Measurements from ENCODE around the gene CISH.

- no peak for TF ChIP-seq POLR2A (IDR thresholded peaks at IDR 0.05)
- TF ChIP-seq, protein P1, sequence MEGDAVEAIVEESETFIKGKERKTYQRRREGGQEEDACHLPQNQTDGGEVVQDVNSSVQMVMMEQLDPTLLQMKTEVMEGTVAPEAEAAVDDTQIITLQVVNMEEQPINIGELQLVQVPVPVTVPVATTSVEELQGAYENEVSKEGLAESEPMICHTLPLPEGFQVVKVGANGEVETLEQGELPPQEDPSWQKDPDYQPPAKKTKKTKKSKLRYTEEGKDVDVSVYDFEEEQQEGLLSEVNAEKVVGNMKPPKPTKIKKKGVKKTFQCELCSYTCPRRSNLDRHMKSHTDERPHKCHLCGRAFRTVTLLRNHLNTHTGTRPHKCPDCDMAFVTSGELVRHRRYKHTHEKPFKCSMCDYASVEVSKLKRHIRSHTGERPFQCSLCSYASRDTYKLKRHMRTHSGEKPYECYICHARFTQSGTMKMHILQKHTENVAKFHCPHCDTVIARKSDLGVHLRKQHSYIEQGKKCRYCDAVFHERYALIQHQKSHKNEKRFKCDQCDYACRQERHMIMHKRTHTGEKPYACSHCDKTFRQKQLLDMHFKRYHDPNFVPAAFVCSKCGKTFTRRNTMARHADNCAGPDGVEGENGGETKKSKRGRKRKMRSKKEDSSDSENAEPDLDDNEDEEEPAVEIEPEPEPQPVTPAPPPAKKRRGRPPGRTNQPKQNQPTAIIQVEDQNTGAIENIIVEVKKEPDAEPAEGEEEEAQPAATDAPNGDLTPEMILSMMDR (IDR thresholded peaks at IDR 0.05 in 4 of 5, conservative IDR thresholded peaks at IDR 0.05 in 1 of 5): no peak
Observed at GRCh38 chr3:50635066-50635465, 23.5 kb upstream of the CISH start.
